HG03045 (cell line): ENCODE measurements around the gene MAPK8.

Experiments
- ATAC-seq: cut with Tn5 transposase; IDR thresholded peaks from one replicate; pipeline ENCODE4 v1.9.1; 2021; ENCODE audit warnings: mild to moderate bottlenecking, moderate library complexity; ENCODE audit not compliant: unreplicated experiment

MAPK8 gene

DNA sequence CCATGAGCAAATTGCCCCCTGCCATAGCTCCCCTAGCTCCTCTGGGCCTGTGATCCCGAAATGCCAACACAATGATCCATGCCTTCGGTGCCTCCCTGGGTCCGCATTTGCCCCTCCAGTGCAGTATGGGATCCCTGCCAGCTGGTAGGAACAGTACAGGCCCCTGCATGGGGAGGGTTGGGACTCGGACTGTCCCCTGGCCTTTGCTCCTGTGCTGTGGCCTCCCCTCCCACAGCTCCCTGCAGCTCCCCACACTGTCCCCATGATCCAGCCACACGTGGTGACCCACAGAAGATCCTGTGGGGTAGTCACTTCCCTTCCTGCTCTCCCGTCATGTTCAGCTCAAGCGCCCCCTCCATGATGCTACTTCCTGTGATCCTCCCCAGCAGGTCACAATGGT is 140.3 kb downstream of the MAPK8 start:
- ATAC-seq: no peak

DNA sequence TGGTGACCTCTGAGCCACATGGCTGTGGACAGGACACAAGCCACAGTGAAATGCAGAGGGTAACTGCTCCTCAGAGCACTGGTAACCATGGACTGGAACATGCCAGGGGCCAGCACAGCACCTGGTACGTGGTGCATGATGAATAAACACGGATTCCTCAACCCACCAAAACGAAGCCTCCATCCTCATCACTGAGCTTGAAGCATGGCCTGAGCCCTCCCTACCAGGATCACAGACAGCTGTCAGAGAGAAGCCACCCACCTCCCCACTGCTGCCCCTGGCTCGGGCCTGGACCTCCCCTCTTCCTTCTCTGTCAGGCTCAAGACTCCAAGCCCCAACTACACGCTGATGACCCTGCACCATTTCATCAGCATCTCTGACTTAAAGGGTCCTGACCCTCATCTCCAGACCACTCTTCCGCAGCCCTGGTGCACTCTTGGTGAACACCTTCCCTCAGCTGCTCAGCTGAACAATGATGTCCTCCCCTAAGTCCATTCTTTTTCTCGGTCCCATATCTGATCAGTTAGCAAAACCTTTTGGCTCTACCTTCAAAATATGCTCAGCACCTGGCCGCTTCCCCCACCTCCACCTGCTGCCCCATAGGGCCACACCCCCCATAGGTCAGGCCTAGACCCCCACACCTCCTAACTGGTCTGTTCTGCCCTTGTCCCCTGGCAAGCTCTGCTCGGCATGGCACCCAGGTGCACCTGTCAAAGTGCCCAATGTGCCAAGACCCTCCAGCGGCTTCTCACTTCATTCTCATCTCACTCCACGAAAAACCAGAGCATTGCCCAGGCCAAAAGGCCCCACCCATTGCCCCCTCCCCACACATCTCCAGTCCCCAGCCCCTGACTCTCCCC is 141.1 kb downstream of the MAPK8 start:
- ATAC-seq: no peak

GRCh38 chr10:48448796-48449195 is 142.3 kb downstream of the MAPK8 start:
- no peak for ATAC-seq

DNA sequence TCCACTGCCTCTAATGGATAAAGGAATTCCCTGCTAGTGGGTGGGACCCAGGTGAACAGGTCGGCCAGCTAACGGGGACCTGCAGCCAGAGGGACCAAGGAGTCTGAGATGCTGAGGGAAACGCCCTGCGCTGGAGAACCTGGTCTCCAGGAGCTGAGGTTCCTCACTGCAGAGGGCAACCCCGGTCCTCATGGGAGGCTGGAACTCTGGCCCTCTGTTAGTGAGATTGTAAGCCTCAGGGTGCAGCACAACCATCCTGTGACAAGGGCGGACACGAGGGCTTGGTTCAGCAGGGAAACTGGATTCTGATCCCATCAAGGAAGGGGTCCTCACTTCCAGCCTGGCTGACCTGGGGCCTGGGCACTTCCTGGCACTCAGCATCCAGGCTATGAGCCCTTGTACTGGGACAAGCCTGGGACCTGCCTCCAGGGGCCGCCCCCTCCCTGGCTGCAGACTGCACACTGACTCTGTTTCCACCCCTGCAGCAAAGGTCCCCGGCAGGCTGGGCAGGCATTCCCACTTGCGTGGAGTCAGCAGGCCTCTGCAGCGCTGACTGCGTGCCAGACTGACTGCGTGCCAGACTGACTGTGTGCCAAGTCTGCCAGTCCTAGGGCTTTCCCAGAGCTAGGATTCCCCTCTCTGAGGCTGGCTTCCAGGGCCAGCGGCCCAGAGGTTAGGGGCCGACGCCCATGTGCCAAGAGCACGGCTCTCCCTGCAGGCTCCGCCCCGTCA is 143.2 kb downstream of the MAPK8 start:
- no peak for ATAC-seq

DNA sequence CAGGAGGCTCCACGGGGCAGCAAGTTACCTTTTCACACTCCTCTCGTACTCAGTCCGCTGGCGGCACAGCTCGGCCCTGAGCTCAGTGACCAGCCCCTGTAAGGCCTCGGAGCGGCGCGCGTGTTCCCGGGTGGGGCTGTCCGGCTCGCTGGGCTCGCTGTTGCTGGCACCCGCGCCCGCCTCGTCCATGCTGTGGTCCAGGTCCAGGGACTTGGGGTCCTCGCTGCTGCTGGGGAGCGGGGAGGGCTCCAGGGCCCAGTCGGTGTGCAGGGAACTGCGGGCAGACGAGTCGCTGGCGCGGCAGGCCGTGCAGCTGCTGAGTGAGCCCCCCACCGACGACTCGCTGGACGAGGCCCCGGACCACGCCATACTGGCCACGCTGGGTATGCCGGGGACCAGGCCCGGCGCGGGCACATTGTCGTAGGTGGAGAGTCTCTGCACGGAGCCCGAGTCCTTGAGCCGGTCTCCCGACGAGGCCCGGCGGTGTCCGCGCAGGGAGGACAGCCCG is 143.8 kb downstream of the MAPK8 start:
- ATAC-seq: no peak

- ATAC-seq: no peak
These were observed 144.4 kb downstream of the MAPK8 start for GRCh38 chr10:48450741-48451466.

DNA sequence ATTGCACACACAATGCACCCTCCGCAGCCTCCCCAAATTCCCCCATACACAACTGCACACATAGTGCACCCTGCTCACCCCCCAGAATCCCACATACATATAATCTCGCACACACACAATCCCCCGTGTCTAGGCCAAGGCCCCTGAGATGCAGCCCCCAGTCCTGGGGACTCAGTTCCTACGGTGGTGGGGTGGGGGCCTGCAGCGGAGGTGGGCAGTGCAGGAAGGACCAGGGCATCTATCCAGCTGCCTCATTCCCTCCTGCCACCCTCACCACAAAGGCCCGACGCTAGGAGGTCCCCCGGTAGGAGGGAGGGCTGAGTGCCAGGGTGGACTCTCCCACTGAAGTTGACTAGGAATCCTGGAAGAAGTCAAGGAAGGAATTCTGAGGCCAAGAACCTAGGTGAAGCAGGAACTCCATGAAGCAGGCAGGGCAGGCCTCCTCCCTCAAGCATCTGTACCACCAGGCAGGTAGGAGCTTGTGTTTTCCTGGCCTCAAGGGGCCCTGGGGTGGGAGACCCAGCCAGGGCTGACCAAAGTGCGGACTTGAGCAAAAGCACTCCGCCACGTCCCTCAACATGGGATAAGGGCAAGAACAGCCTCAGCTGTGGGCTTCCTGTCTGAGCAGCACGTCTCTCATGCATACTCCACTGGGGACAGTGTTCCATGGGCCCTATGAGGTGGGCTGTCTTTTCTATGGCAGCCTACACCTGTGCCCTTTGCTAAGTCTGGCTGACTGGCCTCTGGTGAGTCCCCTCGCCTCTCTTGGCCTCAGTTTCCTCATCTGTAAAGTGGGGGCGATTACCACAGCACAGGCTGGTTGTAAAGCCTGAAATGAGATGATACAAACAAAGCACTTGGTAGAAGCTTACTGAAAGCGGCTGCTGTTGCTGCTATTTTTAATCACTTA is 145.7 kb downstream of the MAPK8 start:
- ATAC-seq: no peak

DNA sequence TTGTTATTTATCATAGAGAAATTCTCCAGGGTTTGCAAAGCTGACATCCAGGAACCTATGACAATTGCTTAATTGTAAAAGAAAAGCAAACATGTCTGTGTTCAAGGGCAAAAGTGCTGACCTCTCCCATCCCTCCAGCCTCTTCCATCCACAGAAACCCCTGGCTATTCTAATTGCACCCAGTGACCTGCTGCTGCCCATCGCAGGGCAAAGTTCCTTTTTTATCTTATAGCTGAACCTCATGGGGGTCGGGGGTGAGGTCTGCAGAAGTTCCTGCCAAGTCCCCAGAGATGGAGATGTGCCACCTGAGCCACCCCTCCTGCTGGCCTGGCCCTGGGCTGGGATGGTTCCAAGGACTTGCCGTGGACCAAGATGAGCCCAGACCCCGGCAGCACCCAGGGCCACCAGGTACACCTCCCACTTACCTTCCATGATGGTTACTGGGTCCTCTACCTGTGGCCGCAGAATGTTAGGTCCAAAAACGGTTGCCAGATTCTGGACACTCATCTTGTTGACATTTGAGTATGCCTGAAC is 146.5 kb downstream of the MAPK8 start:
- no peak for ATAC-seq

DNA sequence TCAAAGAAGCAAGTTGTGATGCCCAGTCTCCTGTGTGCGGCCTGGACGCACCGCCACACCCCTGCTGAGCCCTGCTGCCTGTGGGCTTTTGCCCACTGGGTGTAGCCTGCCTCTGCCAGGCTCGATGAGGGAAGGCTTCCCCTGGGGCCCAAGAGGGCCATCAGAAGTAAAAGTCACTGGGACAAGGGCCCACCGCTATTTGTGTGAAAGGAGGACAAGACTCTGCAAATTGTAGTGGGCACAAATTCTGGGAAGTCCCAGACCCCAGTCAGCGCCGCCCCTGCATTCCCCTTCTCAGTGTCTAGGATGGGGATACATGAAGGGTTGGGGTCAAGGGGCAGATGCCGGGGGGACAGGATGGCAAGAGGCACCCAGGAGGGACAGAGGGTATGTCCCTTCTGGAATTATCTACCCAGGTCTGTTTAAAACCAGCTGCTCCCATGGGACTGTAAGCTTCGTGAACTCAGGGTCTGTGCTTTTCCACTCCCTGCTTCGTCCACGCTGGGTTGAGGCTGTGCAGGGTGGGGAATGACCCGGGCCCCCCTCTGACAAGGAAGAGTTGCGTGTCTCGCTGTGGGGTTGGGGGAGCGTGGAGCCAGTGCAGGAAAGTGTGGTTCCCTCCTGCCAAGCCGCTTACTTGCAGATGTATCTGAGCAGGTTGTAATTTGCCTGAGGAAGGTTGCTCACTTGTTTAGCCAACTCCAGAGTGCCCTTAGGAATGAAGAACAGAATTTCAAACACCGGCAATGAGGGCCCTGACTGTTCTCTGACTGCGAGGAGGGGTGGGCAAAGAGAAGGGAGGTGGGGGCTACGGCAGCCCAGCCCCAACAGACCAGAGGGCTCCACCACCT is 147.2 kb downstream of the MAPK8 start:
- ATAC-seq: no peak

GRCh38 chr10:48454302-48455054 is 148.0 kb downstream of the MAPK8 start:
- no peak for ATAC-seq

DNA sequence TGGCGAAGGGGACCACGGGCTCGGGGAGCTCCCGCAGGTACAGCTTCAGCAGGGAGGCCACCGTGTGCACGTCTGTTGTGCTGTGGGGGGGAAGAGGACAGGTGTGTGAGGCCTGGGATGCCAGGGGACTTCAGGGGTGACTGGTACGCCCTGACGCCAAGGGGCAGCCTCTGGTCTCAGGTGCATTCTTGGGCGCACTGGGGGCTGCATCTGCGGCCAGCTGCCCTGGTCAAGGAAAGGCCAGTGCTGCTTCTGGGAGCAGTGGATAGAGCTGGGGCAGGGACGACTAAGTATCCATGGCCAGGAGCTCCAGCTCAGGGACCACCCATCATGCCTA is 148.5 kb downstream of the MAPK8 start:
- no peak for ATAC-seq

GRCh38 chr10:48455392-48456151 is 149.1 kb downstream of the MAPK8 start:
- ATAC-seq: no peak

- ATAC-seq: no peak
These were observed 149.9 kb downstream of the MAPK8 start for GRCh38 chr10:48456361-48456804.

DNA sequence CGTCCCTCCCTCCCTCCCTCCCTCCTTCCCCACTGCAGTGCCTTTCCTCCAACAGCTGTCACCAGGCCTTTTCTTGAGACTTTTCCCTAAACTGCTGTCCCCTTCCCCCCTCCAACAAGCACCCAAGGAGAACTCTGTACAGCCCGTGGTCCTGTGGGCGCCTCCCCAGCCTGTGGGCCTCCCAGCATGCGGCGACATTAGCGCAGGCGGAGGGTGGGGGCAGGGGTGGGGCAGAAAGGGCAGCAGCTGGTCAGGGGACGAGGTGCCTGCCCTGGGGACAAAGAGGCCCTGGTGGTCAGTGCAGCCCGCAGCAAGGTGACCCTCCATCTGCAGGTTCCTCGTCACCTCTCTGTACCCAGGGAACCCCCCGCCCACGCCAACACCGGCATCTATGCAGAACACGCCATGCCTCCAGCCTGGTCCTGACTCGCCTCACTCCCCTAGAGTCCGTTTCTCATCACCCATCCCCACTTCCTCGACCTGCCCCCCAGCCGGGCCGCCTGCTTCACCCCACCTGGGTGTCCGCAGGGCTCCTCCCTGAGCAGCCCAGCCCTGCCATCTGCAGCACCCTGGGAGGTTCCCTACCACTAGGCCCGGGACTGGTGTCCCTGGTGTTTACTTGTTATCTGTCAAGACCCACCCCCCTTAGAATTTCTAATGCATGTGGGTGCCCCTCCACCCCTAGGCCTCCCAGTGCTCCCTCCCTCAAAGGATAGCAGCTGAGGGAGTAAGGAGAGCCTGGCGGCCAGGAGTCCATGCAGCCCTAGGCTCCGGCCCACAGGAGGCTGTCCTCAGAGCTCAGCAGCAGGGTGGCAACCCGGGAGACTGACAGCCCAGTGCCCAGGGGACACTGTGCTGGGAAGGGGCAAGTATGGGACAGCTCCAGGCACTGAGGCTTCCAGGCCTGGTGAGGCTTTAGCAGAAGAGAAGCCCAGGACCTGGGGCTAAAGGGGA is 150.6 kb downstream of the MAPK8 start:
- peak; percentile 48 for ATAC-seq

- ATAC-seq: no peak
These were observed 151.6 kb downstream of the MAPK8 start for GRCh38 chr10:48457949-48458661.

- ATAC-seq: no peak
These were observed 152.2 kb downstream of the MAPK8 start for GRCh38 chr10:48458662-48459048.
